ENCODE results near the gene TACR1. TPM values are rescaled to one million over a fixed set of nuclear protein-coding genes. Genes with fewer than 3 reads are reported as not detected.
A peak's percentile ranks its signal among the peaks of the same experiment; 100 is the strongest.

The TACR1 gene
- total and polyA plus RNA-seq, 2 experiments from 2014 or later = 0.13 to 0.19 TPM

GRCh38 chr2:75100011-75100800 is 99.1 kb downstream of the TACR1 start:
- no peak overlapping the region for H3K4me2 ChIP-seq
- H4K20me1 ChIP-seq (ENCODE audit: insufficient read depth, poor library complexity, severe bottlenecking) = no peaks in the 10 kb centered on the region
- TF ChIP-seq CTCF (IDR thresholded peaks at IDR 0.05; ENCODE audit: poor library complexity) (no peak), EZH2phosphoT487 (IDR thresholded peaks at IDR 0.05; ENCODE audit: low read depth, severe bottlenecking, unreplicated experiment) (no peak), EZH2 (IDR thresholded peaks at IDR 0.05; ENCODE audit: borderline replicate concordance) (no peak)
- 48% methylated on average over 3 of the region's 3 CpGs for WGBS (ENCODE audit: low lambda C conversion rate, missing lambda C conversion rate)
- no peak overlapping the region for H2AFZ ChIP-seq
- H3K36me3 ChIP-seq (replicated peaks; ENCODE audit: insufficient read depth, low read depth) = no peaks in the 10 kb centered on the region
- no peaks in the 10 kb centered on the region for H3K9me3 ChIP-seq (ENCODE audit: low read depth)
- H3K4me3 ChIP-seq = no peak overlapping the region
- no peaks in the 10 kb centered on the region for H3K79me2 ChIP-seq
- H3K27ac ChIP-seq = no peak overlapping the region
- no peaks in the 10 kb centered on the region for H3K9me2 ChIP-seq (replicated peaks; ENCODE audit: insufficient read depth)
- H3K4me1 ChIP-seq (ENCODE audit: insufficient read depth) = peaks cover 4% of the 10 kb centered on the region
- H3K27me3 ChIP-seq = no peaks in the 10 kb centered on the region
- DNase-seq (ENCODE audit: low spot score) = peak; percentile 32

- no peaks in the 10 kb centered on the region for H3K9me3 ChIP-seq (ENCODE audit: low read depth)
- H4K20me1 ChIP-seq (ENCODE audit: insufficient read depth, poor library complexity, severe bottlenecking) = no peaks in the 10 kb centered on the region
- H2AFZ ChIP-seq = no peak overlapping the region
- H3K4me2 ChIP-seq = no peak overlapping the region
- no peaks in the 10 kb centered on the region for H3K36me3 ChIP-seq (replicated peaks; ENCODE audit: insufficient read depth, low read depth)
- H3K4me1 ChIP-seq (ENCODE audit: insufficient read depth) = peaks cover 4% of the 10 kb centered on the region
- TF ChIP-seq EZH2phosphoT487 (IDR thresholded peaks at IDR 0.05; ENCODE audit: low read depth, severe bottlenecking, unreplicated experiment) = no peak
- no peak for TF ChIP-seq EZH2 (IDR thresholded peaks at IDR 0.05; ENCODE audit: borderline replicate concordance)
- TF ChIP-seq CTCF (IDR thresholded peaks at IDR 0.05; ENCODE audit: poor library complexity) = no peak
- WGBS (ENCODE audit: low lambda C conversion rate, missing lambda C conversion rate) = 65% methylated on average over 4 of the region's 4 CpGs
- H3K4me3 ChIP-seq = no peak overlapping the region
- H3K27me3 ChIP-seq = no peaks in the 10 kb centered on the region
- DNase-seq (ENCODE audit: low spot score) = no peak
- no peaks in the 10 kb centered on the region for H3K9me2 ChIP-seq (replicated peaks; ENCODE audit: insufficient read depth)
- H3K27ac ChIP-seq = no peak overlapping the region
- H3K79me2 ChIP-seq = no peaks in the 10 kb centered on the region
Observed at GRCh38 chr2:75099521-75099922, 99.8 kb downstream of the TACR1 start.

- TF ChIP-seq CTCF (IDR thresholded peaks at IDR 0.05; ENCODE audit: poor library complexity) = peak; percentile 39
- no peak for TF ChIP-seq EZH2 (IDR thresholded peaks at IDR 0.05; ENCODE audit: borderline replicate concordance)
- TF ChIP-seq EZH2phosphoT487 (IDR thresholded peaks at IDR 0.05; ENCODE audit: low read depth, severe bottlenecking, unreplicated experiment) = no peak
- no peaks in the 10 kb centered on the region for H3K27me3 ChIP-seq
- WGBS (ENCODE audit: low lambda C conversion rate, missing lambda C conversion rate) = 45% methylated on average over 2 of the region's 2 CpGs
- H4K20me1 ChIP-seq (ENCODE audit: insufficient read depth, poor library complexity, severe bottlenecking) = no peaks in the 10 kb centered on the region
- no peak overlapping the region for H3K27ac ChIP-seq
- H3K9me3 ChIP-seq (ENCODE audit: low read depth) = no peaks in the 10 kb centered on the region
- H3K36me3 ChIP-seq (replicated peaks; ENCODE audit: insufficient read depth, low read depth) = no peaks in the 10 kb centered on the region
- no peak overlapping the region for H3K4me2 ChIP-seq
- peaks cover 4% of the 10 kb centered on the region for H3K4me1 ChIP-seq (ENCODE audit: insufficient read depth)
- H3K9me2 ChIP-seq (replicated peaks; ENCODE audit: insufficient read depth) = no peaks in the 10 kb centered on the region
- DNase-seq (ENCODE audit: low spot score) = peak; percentile 19
- no peak overlapping the region for H3K4me3 ChIP-seq
- no peak overlapping the region for H2AFZ ChIP-seq
- H3K79me2 ChIP-seq = no peaks in the 10 kb centered on the region
Observed at GRCh38 chr2:75098856-75099255, 100.5 kb downstream of the TACR1 start.
